Fibroblast of mammary gland (primary cell): ENCODE measurements around the gene PCK2.
A peak's percentile ranks its signal among the peaks of the same experiment; 100 is the strongest.

Experiments used
- DNase-seq: peaks from one replicate; pipeline ENCODE4 v3.0.0-alpha.2; 2010; ENCODE audit warnings: low read depth
- H3K4me3 ChIP-seq: 2 replicates; pipeline ENCODE4 v1.5.1; 2011; ENCODE audit warnings: low read depth, mild to moderate bottlenecking, low read length, moderate library complexity; ENCODE audit not compliant: control insufficient read depth
- CTCF ChIP-seq: conservative IDR thresholded peaks from 2 replicates; pipeline ENCODE4 v1.5.1; 2011; ENCODE audit warnings: low read depth, low read length, inconsistent platforms; ENCODE audit not compliant: control insufficient read depth, insufficient read depth

PCK2 gene

DNA sequence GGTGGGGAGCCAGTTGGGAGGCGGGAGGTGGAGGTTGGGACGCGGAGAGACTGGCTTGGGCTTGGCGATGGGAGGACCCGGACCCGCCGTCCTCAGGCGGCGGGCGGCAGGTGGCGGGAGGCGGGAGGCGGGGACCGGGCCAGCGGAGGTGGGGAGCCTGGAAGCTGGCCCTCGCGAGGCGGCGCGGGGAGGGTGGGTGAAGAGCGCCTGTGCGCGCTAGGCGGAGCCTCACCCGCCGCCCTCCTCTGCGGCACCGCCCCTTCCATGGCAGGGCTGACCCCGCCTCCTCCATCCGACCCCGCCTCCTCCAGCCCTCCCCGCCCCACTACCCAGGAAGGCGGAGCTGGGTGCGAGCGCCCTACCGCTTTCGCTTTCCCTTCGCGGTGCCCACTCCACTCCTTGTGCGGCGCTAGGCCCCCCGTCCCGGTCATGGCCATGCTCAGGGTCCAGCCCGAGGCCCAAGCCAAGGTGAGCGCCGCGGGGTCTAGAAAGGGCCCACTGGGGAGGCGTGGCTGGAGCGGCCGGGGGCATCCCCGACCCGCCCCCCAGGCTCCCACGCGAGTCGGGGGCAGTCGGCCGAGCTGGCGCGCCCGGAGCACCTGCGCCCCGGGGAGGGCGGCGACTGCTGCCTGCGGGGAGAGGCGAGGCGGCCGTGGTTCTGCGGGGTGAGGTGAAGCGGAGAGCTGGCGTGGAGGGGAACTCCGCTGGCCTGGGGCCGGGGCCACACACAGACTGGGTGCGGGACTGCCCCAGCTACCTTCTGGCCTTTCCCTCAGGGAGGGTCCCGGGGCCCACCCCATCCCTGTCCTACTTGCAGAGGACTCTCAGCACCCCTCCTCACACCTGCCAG, 41.9 kb downstream of the PCK2 start, which contains the start of gene PSME1:
Gene PSME1 (plus strand): TSS at position 361 of the 850 bp plus-strand sequence. CDS start 69 bp downstream, at position 430.
- peak; percentile 76 for DNase-seq
- no peak for TF ChIP-seq CTCF
- peak within 1 kb of the TSS; percentile 70 for H3K4me3 ChIP-seq

DNA sequence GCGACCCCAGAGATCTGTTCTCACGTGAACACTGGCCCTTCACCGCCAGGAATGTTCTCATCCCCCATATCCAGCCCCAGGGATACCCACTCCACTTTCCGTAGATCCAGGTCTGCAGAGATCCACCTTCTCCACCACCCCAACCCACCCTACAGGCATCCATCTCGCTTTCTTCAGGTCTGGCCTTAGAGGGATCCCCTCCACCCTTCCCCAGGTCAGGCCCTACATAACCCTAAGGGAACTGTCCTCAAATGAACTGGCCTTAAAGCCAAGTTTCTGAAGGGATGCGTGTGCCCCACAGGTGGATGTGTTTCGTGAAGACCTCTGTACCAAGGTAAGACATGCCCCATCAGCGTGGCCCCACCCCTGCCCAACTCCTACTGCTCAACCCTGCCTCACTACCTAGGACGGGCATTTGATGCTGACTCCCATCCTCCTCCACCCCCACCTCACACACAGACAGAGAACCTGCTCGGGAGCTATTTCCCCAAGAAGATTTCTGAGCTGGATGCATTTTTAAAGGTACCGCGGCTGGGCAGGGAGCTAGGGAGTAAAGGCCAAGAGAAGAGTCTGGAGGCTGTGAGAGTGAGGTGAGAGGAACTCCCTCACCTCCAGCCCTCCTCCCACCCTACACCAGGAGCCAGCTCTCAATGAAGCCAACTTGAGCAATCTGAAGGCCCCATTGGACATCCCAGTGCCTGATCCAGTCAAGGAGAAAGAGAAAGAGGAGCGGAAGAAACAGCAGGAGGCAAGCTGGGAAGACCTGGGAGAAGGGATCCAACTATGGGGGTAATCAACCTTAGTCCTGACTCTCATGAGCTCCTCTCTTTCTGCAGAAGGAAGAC, 42.8 kb downstream of the PCK2 start:
- no peak for DNase-seq
- TF ChIP-seq CTCF: no peak

GRCh38 chr14:24137529-24138395, 43.7 kb downstream of the PCK2 start:
- no peak for DNase-seq
- H3K4me3 ChIP-seq: no peak overlapping the region
- TF ChIP-seq CTCF: no peak

More for the DNA sequence above, 42.8 kb downstream of the PCK2 start:
- peak overlapping the region; percentile 70 for H3K4me3 ChIP-seq

DNA sequence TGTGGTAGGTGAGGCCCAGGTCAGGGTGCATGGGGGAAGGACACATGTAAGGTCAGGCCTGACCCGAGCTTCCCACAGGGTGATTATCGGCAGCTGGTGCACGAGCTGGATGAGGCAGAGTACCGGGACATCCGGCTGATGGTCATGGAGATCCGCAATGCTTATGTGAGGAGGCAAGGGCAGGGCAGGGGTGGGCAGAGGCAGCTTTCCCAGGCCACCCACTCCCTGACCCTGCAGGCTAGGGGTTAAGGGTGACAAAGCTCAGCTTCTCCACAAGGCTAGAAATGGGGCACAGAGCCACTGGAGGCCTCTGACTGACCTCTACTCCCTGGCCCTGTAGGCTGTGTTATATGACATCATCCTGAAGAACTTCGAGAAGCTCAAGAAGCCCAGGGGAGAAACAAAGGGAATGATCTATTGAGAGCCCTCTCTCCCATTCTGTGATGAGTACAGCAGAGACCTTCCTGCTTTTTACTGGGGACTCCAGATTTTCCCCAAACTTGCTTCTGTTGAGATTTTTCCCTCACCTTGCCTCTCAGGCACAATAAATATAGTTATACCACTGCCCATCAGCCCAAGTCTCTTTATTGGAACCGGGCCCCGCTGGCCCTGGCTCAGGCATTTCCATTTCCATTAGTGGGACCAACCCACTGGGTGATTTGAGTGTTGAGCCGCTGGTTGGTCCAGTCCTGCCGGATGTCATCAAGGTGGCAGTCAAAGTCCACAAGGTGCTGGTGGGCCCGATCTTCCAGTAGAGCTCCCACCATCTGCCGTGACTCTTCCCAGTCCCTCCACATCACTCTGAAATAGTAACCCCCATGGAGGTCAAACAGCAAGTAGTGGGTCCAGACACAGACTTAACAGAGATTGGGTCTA, 44.5 kb downstream of the PCK2 start:
- no peak for TF ChIP-seq CTCF
- no peak for DNase-seq
- no peak overlapping the region for H3K4me3 ChIP-seq

GRCh38 chr14:24139272-24139934, 45.3 kb downstream of the PCK2 start:
- no peak for TF ChIP-seq CTCF
- no peak for DNase-seq
- no peak overlapping the region for H3K4me3 ChIP-seq
